SK-N-MC (cell line): ENCODE measurements around the gene DDAH1.

Source experiments
- DNase-seq: peaks from one replicate; pipeline ENCODE4 v3.0.0-alpha.2; 2011; ENCODE audit warnings: low read depth, low spot score
- H3K27ac ChIP-seq: fragments of 200-600 bp; sonication (generic); 2 replicates; pipeline ENCODE4 v1.5.1; 2016; ENCODE audit warnings: mixed run types
- H3K36me3 ChIP-seq: fragments of 200-600 bp; sonication (generic); 2 replicates; pipeline ENCODE4 v1.6.1; 2017; ENCODE audit warnings: antibody characterized with exemption, low read length, mixed read lengths; ENCODE audit not compliant: insufficient read depth
- H3K4me3 ChIP-seq: fragments of 200-600 bp; sonication (generic); 2 replicates; pipeline ENCODE4 v1.5.1; 2016
- H3K9ac ChIP-seq: fragments of 200-600 bp; sonication (generic); 2 replicates; pipeline ENCODE4 v1.8.0; 2017; ENCODE audit warnings: mixed run types, mixed read lengths; ENCODE audit not compliant: insufficient read length
- H3K9me3 ChIP-seq: fragments of 200-600 bp; sonication (generic); 2 replicates; pipeline ENCODE4 v1.6.1; 2017; ENCODE audit warnings: low read depth, mild to moderate bottlenecking, antibody characterized with exemption, low read length, moderate library complexity, mixed read lengths
- EZH2 ChIP-seq: fragments of 200-600 bp; sonication (generic); IDR thresholded peaks from one replicate; pipeline ENCODE4 v1.6.1; 2017; ENCODE audit warnings: antibody characterized with exemption
- FOXP2 ChIP-seq: optimal IDR thresholded peaks from 2 replicates; pipeline ENCODE3; 2011; ENCODE audit warnings: mild to moderate bottlenecking, moderate library complexity; ENCODE audit not compliant: insufficient read depth; ENCODE audit errors: extremely low read length, control extremely low read depth
- POLR2AphosphoS5 ChIP-seq: IDR thresholded peaks from 2 replicates; pipeline ENCODE4 v1.6.1; 2012; ENCODE audit warnings: mild to moderate bottlenecking, low read depth, low read length, borderline replicate concordance

Gene DDAH1

DNA sequence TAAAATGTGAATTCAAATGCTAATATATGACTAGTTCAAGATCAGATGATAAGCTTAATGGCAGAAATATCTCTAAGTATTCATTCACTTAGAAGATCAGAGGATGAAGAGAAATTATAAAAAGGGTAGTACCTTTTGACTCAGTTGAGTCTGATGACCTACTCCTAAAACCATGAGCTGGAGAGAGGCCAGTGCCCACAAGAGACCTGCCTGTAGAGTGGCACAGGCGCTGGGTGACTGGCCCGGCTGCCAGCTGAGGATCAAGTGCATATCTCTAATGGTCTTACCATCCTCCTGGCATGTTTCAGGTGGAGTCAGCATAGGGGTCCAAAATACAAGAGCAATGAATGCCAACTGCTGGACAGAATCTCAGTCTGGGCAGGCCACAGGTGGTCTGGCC, 14.1 kb downstream of the DDAH1 start:
- H3K9me3 ChIP-seq: no peaks in the 10 kb centered on the region
- TF ChIP-seq POLR2AphosphoS5 (no peak), EZH2 (no peak), FOXP2 (no peak)
- no peak overlapping the region for H3K9ac ChIP-seq
- H3K36me3 ChIP-seq: no peaks in the 10 kb centered on the region
- DNase-seq: no peak
- no peak overlapping the region for H3K4me3 ChIP-seq
- no peak overlapping the region for H3K27ac ChIP-seq

DNA sequence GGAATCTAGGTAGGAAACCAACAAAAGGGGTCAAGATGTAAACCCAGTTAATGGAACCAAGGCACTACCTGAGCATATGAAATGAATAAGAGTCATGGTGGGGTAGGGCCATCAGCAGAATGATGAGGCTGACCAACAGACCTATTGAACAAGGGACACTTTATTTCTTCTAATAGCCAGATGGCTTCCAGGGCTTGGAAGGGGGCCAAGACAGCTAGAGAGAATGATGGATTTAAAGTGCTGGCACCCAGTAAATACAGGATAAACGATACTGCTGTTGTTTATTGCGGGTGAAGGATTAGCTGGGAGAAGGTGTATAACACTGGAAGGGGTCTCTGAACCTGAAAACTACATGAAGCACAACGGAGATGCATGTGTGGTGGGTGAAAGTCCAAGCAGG, 15.6 kb downstream of the DDAH1 start:
- no peak overlapping the region for H3K9ac ChIP-seq
- H3K9me3 ChIP-seq: no peaks in the 10 kb centered on the region
- DNase-seq: no peak
- H3K36me3 ChIP-seq: no peaks in the 10 kb centered on the region
- no peak overlapping the region for H3K4me3 ChIP-seq
- TF ChIP-seq POLR2AphosphoS5: no peak
- no peak for TF ChIP-seq FOXP2
- TF ChIP-seq EZH2: no peak
- H3K27ac ChIP-seq: no peak overlapping the region

- TF ChIP-seq EZH2 (no peak), FOXP2 (no peak), POLR2AphosphoS5 (no peak)
- Histone ChIP-seq H3K27ac (no peak overlapping the region), H3K36me3 (no peaks in the 10 kb centered on the region), H3K9ac (no peak overlapping the region), H3K4me3 (no peak overlapping the region), H3K9me3 (no peaks in the 10 kb centered on the region)
- DNase-seq: no peak
Observed at GRCh38 chr1:85448358-85448757, 16.6 kb downstream of the DDAH1 start.

- Histone ChIP-seq H3K36me3 (no peaks in the 10 kb centered on the region), H3K4me3 (no peak overlapping the region), H3K9ac (no peak overlapping the region), H3K27ac (no peak overlapping the region), H3K9me3 (no peaks in the 10 kb centered on the region)
- DNase-seq: no peak
- no peak for TF ChIP-seq FOXP2
- TF ChIP-seq POLR2AphosphoS5: no peak
- TF ChIP-seq EZH2: no peak
Observed at GRCh38 chr1:85447006-85447943, 17.7 kb downstream of the DDAH1 start.

DNA sequence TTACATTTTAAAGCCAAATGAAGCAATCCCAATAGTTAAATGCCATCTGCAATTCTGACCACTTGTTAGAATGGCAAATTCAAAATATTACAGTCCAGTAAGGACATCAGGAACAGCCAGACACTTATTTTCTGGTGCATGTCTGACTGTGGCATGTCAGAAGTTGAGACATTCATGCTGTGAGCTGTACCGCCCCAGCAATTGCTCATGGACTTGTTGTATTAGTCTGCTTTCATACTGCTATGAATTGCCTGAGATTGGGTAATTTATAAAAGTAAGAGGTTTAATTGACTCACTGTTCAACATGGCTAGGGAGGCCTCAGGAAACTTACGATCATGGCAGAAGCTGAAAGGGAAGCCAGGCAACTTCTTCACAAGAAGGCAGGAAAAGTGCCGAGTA, 19.1 kb downstream of the DDAH1 start:
- Histone ChIP-seq H3K9me3 (no peaks in the 10 kb centered on the region), H3K36me3 (no peaks in the 10 kb centered on the region), H3K27ac (no peak overlapping the region), H3K9ac (no peak overlapping the region), H3K4me3 (no peak overlapping the region)
- TF ChIP-seq EZH2 (no peak), FOXP2 (no peak), POLR2AphosphoS5 (no peak)
- DNase-seq: no peak

GRCh38 chr1:85444381-85444780, 20.6 kb downstream of the DDAH1 start:
- H3K27ac ChIP-seq: no peak overlapping the region
- no peak for DNase-seq
- H3K4me3 ChIP-seq: no peak overlapping the region
- no peaks in the 10 kb centered on the region for H3K36me3 ChIP-seq
- H3K9ac ChIP-seq: no peak overlapping the region
- H3K9me3 ChIP-seq: no peaks in the 10 kb centered on the region
- TF ChIP-seq FOXP2 (no peak), EZH2 (no peak), POLR2AphosphoS5 (no peak)

- Histone ChIP-seq H3K9ac (no peak overlapping the region), H3K36me3 (no peaks in the 10 kb centered on the region), H3K9me3 (no peaks in the 10 kb centered on the region), H3K27ac (no peak overlapping the region), H3K4me3 (no peak overlapping the region)
- no peak for DNase-seq
- TF ChIP-seq EZH2 (no peak), POLR2AphosphoS5 (no peak), FOXP2 (no peak)
Observed at GRCh38 chr1:85440612-85441011, 24.3 kb downstream of the DDAH1 start.

GRCh38 chr1:85438353-85438752, 26.6 kb downstream of the DDAH1 start:
- Histone ChIP-seq H3K36me3 (no peaks in the 10 kb centered on the region), H3K9ac (no peak overlapping the region), H3K27ac (no peak overlapping the region), H3K9me3 (no peaks in the 10 kb centered on the region), H3K4me3 (no peak overlapping the region)
- TF ChIP-seq FOXP2 (no peak), EZH2 (no peak), POLR2AphosphoS5 (no peak)
- no peak for DNase-seq
